Head of caudate nucleus (tissue), 42 donors: ENCODE measurements around the gene ADAMTSL3.
"Not testable (repeated sequence)": the region's sequence is repeated elsewhere in the genome, so short reads cannot be mapped to it uniquely, and the experiment has no call there.

ENCODE experiments used
- DNase-seq, 42 donors: peaks; one replicate each; pipeline versions ENCODE4 v3.0.0 to v3.0.0-alpha.2; 2020 to 2021; ENCODE audit warnings: mixed read lengths in 7 of 42
- intact Hi-C: fragments of 100-400 bp; cut with DNase I; formaldehyde crosslinking; loops from one replicate; pipeline ENCODE4 v1.15.0; 2022

ADAMTSL3 gene

GRCh38 chr15:83732196-83732595 is 78.3 kb downstream of the ADAMTSL3 start:
- no peak for DNase-seq
- intact Hi-C loops, result no loop called here

- intact Hi-C loops, result no loop called here
- DNase-seq, result no peak
Observed at GRCh38 chr15:83732770-83733169, 78.8 kb downstream of the ADAMTSL3 start.

GRCh38 chr15:83733206-83733605 is 79.3 kb downstream of the ADAMTSL3 start:
- intact Hi-C loops, result no loop called here
- DNase-seq, result no peak

- intact Hi-C loops, result no loop called here
- DNase-seq, result no peak
Observed at GRCh38 chr15:83733691-83734090, 79.8 kb downstream of the ADAMTSL3 start.

- intact Hi-C loops, result no loop called here
- DNase-seq, result no peak
Observed at GRCh38 chr15:83734487-83734886, 80.6 kb downstream of the ADAMTSL3 start.

- no peak for DNase-seq
- intact Hi-C loops, result no loop called here
Observed at GRCh38 chr15:83739629-83740028, 85.7 kb downstream of the ADAMTSL3 start.

GRCh38 chr15:83745771-83746170 is 91.8 kb downstream of the ADAMTSL3 start:
- intact Hi-C loops, result no loop called here
- no peak for DNase-seq

GRCh38 chr15:83746231-83746630 is 92.3 kb downstream of the ADAMTSL3 start:
- intact Hi-C loops, result no loop called here
- DNase-seq, result no peak

- intact Hi-C loops, result no loop called here
- peak in 9 of 42 donors; percentile 6 to 40 (median 17) for DNase-seq
Observed at GRCh38 chr15:83747050-83747717, 93.3 kb downstream of the ADAMTSL3 start.

- intact Hi-C loops, result no loop called here
Observed at GRCh38 chr15:83747718-83748110, 93.8 kb downstream of the ADAMTSL3 start.

GRCh38 chr15:83753872-83754493 is 100.1 kb downstream of the ADAMTSL3 start:
- intact Hi-C loops, result no loop called here
- no peak for DNase-seq

More at GRCh38 chr15:83747718-83748110, 93.8 kb downstream of the ADAMTSL3 start:
- no peak for DNase-seq

GRCh38 chr15:83757291-83757690 is 103.4 kb downstream of the ADAMTSL3 start:
- DNase-seq, intact Hi-C loops: not testable (repeated sequence)

GRCh38 chr15:83762367-83762766 is 108.4 kb downstream of the ADAMTSL3 start:
- no peak for DNase-seq
- intact Hi-C loops, result no loop called here

GRCh38 chr15:83764201-83764838 is 110.4 kb downstream of the ADAMTSL3 start:
- DNase-seq, result peak in 10 of 42 donors; percentile 2 to 26 (median 16)
- intact Hi-C loops, result no loop called here

- no peak for DNase-seq
- intact Hi-C loops, result no loop called here
Observed at GRCh38 chr15:83766339-83766738, 112.4 kb downstream of the ADAMTSL3 start.

GRCh38 chr15:83767741-83768140 is 113.8 kb downstream of the ADAMTSL3 start:
- no peak for DNase-seq
- intact Hi-C loops, result no loop called here

- DNase-seq, result no peak
Observed at GRCh38 chr15:83769411-83769999, 115.6 kb downstream of the ADAMTSL3 start.

GRCh38 chr15:83775738-83776137 is 121.8 kb downstream of the ADAMTSL3 start:
- DNase-seq, result no peak

More at GRCh38 chr15:83769411-83769999, 115.6 kb downstream of the ADAMTSL3 start:
- intact Hi-C loops, result no loop called here

GRCh38 chr15:83776986-83777385 is 123.1 kb downstream of the ADAMTSL3 start:
- no peak for DNase-seq
- intact Hi-C loops, result no loop called here

More at GRCh38 chr15:83775738-83776137, 121.8 kb downstream of the ADAMTSL3 start:
- intact Hi-C loops, result no loop called here

GRCh38 chr15:83783227-83783626 is 129.3 kb downstream of the ADAMTSL3 start:
- intact Hi-C loops, result no loop called here
- DNase-seq, result no peak
